HG03060 (cell line): ENCODE data around the gene MIGA2.

Source experiments
- ATAC-seq: cut with Tn5 transposase; IDR thresholded peaks from one replicate; pipeline ENCODE4 v1.9.1; 2021; ENCODE audit warnings: low read depth, moderate number of reproducible peaks; ENCODE audit not compliant: unreplicated experiment

The MIGA2 gene

DNA sequence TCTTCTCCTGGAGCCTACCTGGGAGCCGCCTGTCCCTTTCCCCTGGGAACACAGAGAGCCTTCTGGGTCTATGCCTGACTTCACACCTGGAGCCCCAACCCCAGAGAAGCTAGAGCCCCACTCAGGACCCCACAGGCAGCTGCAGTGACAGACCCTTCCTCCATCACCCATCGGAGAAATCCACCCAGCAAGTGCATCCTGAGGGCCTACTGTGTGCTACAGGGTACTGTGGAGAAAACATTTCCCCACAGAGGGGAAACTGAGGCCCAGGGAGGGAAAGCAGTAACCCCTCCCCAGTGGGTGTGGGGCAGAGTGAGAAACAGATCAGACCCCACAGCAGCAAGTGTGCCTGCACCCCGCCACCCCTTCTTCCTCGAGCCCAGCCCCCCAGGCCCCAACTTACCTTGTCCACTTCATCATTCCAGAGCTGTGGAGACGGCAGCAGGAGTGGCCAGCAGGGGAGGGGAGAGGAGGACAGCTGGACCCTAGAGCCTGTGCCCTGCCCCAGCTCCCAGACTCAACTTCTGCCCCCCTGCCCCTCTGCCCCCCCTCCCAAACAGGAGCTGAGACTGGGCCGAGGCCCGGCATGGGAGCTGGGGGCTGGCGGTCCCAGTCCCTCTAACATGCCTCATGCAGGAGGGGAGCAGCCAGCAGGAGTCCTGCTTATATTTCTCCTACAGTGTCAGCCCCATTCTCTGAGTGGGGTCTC, 26.0 kb upstream of the MIGA2 start:
- no peak for ATAC-seq

DNA sequence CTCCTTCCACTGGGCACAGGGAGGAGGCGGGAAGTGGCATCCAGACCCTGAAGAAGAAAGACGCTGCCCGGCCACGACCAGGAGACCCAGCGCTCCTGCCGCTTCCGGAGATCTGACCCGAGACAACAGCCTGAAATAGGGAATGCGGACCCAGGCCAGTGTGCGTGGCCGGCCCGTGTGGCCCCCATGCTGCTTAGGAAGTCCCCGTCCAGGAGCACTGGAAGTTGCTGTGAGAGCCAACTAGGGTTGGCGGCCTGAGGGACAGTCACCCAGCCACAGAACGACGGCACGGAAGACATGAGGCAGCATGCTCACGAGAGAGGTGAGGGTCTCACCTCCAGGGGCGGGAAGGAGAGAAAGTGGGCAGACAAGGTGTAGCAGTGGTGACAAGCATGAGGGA, 25.3 kb upstream of the MIGA2 start:
- ATAC-seq: no peak

GRCh38 chr9:129011761-129012181, 24.7 kb upstream of the MIGA2 start:
- no peak for ATAC-seq

DNA sequence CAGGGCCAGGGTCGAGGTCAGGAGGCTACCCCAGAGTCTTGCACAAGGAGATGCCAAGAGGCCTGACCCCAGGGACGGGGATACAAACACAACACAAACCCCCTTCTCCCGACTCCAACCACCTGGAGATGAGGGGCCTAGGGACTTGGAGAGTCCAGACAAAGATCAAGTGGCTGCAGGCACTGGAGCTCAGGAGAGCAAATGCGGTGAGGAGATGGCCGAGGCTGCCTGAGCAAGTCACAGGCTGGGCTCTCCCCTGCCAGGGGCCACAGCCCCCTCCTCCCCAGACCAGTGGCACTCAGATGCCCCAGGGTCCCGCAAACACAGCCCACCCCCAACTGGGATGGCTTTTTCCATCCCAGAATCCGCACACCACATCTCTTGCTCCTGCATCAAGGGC, 24.1 kb upstream of the MIGA2 start:
- ATAC-seq: no peak

DNA sequence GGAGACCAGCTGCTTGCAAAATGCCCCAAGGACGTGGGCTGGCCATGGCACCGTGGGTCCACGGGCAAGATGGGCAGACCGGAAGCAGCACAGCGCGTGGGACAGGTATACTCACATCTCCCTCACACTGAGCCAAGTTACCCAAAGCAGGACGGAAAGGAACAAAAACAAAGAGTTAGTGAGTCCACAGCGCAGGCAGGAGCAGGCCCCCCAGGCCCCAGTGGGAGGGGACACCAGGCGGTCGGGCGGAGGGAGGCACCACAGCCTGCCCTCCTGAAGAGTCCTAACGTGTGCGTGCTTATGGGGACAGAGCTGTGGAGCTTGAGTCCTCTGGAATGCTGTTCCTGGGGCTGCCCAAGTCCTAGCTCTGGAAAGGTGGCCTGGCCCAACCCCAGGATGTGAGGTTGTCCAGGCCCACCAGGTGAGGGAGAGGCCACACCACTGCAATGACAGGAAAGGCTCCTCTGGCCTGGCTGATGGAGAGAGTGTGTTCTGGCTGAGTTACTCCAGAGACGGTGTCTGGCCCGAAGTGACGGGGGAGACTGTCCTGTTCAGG, 23.5 kb upstream of the MIGA2 start:
- ATAC-seq: no peak

DNA sequence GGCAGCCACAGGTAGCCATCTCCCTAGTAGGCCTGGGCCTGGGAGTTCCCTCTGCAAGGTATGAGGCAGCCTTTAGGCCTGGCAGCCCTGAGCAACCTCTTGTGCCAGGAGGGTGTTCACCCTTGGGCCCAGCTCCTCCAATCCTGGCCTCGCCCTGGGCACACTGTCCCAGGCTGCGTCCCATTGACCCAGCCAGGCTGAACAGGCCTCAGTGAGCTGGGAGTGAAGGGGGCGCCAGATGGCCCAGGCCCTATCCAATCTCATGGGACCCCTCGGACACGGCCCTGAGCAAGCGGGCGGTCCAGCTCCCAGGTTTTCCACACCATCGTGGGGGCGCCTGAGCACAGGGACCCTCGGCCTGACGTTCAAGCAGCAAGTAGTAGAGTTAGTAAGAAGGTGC, 22.8 kb upstream of the MIGA2 start:
- ATAC-seq: no peak

- ATAC-seq: no peak
Observed at GRCh38 chr9:129014124-129014523, 22.3 kb upstream of the MIGA2 start.

GRCh38 chr9:129014608-129015007, 21.8 kb upstream of the MIGA2 start:
- no peak for ATAC-seq

DNA sequence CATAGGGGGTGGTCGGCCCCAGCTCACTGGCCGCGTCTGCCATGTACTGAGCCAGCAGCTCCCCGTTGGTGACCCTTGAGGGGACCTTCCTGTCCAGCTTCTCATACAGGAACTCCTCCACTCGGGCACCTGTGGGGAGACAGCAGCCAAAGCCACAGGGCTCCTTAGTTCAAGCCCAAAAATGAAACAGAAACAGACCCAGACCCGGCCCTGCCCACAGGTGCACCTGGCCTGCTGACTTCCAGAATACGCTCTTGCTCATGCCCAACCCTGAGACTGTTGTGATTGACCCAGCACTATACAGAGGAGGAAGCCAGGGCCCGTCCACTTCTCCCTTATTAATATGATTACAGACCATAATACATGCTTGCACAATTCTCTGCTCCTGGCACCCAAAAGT, 15.3 kb upstream of the MIGA2 start:
- ATAC-seq: no peak

DNA sequence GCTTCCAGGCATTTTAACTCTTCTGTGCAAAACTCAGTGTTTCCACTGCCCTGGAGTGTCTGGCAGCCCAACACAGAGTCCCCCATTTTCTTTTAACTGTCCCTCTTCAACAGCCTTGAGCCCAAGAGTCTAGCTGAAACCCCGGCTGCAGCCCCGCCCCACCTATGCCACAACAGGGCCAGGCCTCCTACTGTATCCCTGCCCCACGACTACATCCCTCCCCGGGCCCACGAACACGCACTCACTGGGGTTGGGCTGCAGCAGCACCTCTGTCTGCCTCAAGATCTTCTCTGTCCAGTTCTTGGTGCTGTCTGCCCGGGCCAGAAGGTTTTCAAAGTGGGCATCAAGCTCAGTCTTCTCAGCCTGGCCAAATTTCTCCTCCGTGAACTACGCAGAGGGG, 14.4 kb upstream of the MIGA2 start:
- no peak for ATAC-seq

DNA sequence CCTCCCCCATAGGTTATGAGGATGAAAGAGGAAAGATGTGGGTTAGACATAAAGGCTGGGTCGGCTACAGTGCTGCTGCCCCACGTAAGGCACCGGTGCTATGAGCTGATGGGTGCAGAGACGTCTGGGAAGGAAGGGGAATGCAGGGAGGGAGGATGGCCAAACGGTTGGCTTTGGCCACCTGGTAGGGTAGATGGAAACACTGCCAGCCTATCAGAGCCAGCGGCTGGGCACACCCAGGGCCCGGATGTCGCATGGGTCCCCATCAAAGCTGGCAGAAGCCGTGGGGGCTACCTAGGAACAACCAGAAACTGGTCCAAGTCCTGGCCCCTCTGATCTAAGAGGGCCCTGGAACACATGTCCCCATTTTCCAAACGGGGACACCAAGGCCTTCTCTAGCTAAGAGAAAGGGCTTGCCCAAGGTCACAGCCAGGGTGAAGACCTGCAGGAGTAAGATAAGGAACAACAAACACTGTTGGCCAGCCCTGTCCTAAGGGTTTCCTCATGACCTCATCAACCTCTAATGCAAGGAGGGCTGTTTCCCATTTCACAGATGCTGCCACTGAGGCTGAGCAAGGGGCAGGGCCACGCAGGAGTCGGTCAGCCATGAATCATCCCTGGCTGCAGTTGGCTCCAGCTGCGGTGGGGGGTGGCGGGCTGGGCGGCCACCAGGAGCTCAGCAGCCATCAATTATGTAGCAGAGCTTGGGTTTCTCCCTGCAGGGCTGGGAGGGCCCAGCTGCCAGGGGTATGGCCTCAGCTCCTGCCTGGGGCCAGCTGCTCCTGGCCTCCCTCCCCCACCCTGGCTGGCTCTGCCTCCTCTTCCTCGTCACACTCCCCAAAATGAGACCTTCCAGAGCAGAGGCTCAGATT, 13.2 kb upstream of the MIGA2 start:
- no peak for ATAC-seq

- no peak for ATAC-seq
Observed at GRCh38 chr9:129023908-129024233, 12.6 kb upstream of the MIGA2 start.

DNA sequence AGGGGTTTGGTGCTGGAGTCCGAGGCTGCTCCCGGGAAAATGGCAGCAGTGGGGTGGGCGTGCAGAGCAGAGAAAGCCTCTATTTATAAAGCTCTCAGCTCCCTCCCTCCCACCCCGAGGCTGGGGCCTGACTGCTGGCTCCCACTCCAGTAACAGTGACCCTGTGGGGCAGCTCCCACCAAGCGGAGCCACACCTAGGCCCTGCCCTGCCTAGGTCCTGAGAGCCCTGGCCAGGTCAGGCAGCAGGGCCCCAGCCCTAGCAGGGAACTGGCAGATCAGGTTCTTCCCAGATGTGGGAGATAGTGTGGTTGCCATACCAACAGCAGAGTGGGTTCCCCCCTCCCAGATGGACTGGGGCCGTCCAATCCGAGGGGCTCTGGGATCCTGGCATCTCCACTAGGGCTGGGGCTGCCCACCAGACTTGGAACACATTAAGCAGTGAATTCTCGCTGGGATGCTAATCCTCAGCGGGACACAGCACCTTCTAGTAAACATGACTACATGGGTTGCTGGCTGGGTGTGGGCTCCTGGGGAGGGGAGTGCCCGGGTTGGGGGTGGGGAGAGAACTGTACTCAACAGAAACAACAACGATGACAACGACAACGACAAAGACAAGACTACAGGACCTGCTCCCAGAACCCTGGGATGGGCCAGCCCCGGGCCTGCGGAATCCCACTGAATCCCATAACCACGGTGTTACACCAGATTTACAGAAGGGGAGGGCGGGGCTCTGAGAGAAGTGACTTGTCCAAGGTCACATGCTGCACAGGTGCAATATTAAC, 9.8 kb upstream of the MIGA2 start:
- no peak for ATAC-seq

DNA sequence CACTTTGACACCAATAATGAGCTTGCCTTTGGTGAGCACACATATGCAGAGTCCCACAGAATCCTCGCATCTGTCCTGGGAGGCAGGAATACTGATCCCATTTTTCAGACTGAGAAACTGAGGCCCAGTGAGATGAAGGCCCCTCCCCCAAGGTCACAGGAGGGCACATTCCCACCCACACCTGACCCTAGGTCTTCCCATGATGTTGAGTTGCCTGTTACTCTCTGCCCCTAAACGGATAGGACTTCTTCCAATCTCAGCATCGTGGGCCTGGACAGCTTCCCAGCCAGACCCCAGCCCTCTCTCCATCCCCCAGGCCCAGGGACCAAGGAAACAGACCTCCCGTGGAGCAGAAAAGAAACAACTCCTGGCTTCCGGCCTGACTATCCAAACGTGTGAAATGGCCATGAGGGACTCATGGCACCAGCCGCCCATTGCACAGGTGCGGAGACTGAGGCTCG, 9.2 kb upstream of the MIGA2 start:
- no peak for ATAC-seq

DNA sequence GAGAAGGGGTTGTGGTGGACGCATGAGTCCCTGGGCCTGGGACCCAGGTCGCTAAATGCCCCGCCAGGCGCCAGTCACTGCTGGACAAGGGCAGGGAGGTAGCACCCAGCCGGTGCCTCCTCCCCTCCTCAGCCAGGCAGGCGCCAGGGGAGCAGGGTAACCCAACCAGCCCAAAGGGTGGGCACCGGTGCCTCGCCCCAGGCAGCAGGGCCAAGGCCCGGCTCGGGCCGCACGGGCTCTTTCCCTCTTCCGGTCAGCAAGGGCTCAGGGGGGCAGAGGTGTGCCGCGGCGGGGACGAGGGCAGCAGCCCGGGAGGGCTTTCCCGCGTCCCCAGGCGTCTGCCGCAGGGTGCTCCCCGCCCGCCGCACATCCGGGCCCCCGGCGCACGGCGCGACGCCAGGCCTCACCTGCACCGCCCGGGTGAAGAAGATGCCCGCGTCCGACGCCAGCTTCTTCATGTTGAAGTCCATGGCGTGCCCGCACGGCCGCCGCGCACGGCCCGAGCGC, 8.7 kb upstream of the MIGA2 start:
- ATAC-seq: no peak

DNA sequence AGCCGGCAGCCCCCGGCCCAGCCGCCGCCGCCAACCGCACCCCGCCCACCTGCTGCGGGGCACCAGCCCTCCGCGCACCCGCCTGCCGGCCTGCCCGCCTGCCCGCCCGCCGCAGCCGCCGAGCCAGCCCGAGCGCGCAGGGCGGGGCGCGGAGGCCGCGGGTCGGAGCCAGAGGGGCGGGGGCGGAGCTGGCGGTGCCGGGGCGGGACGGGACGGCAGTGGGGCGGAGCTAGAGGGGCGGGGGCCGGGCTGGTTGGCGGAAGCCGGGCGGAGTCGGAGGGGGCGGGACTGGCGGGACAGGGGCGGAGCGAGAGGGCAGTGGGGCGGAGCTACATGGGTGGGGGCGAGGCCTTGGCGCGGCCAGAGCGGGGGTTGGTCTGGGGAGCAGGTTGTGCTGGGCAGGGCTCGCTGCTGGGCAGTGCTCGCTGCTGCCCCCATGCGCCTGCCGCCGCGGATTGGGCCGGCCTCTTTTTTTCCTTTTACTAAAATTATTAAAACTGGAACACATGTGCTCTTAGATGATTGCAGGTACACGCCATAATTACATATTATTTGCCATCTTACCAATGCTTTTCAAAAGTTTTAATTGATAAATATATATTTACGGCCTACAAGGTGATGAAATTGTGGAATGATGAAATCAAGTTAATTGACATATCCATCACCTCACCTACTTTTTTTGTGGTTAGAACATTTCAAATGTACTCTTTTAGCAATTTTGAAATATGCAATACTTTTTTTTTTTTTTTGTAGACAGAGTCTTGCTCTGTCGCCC, 8.0 kb upstream of the MIGA2 start, which contains the start of gene SH3GLB2:
Gene SH3GLB2 (minus strand): TSS at position 140 of the 775 bp plus-strand sequence. CDS start 177 bp downstream, outside the sequence.
- ATAC-seq: no peak

- no peak for ATAC-seq
Observed at GRCh38 chr9:129030191-129030590, 6.2 kb upstream of the MIGA2 start.

- ATAC-seq: no peak
Observed at GRCh38 chr9:129031514-129031913, 4.9 kb upstream of the MIGA2 start.

DNA sequence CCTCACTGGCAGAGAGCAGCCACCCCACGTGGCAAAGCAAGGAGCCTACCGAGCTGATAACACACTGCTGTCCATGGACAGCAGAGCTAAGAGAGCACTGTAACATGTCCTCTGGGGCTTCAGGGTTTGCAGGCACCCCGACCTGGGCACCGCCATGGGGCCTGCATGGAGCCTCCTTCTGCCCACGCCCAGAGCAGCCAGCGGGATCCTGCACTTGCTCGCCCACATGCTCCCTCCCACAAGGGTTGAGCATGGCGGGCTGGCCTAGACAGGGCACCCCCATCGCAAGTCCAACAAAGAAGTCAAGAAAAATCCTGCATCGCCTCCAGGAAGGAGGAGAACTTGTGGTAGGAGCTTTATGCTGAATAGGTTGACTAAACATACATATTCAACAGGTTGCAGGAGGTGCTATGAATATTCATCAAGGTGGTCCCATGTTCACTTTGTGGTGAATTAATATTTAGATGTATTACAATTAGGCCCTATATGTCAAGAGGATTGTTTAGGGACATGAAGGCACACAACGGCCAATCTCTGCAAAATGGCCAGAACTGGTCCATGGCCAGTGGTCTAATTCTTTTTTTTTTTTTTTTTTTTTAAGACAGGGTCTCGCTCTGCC, 3.8 kb upstream of the MIGA2 start:
- no peak for ATAC-seq
